Natural killer cell (primary cell): ENCODE data around the gene DAAM2. TPM values are rescaled to one million over a fixed set of nuclear protein-coding genes. Genes with fewer than 3 reads are reported as not detected.

Source experiments
- ATAC-seq, 3 donors: fragments of 150-1000 bp in 2 of 3; fragments of 200-7000 bp in 1 of 3; cut with Tn5 transposase; 1 replicate in 1 of 3; 2 replicates in 2 of 3; pipeline ENCODE4 v1.10.0; 2021; ENCODE audit warnings: mild to moderate bottlenecking in 2 of 3, moderate library complexity in 2 of 3
- DNase-seq, 2 donors: peaks; one replicate each; pipeline versions ENCODE4 v3.0.0 to v3.0.0-alpha.2; 2013 to 2021; ENCODE audit warnings: mixed read lengths in 1 of 2
- H3K27ac ChIP-seq: one replicate; pipeline ENCODE4 v1.5.1; 2013; ENCODE audit warnings: mild to moderate bottlenecking, low read length
- H3K27me3 ChIP-seq: one replicate; pipeline ENCODE4 v1.6.1; 2013; ENCODE audit warnings: low read length; ENCODE audit not compliant: control insufficient read depth, insufficient read depth
- H3K36me3 ChIP-seq: one replicate; pipeline ENCODE4 v1.6.1; 2013; ENCODE audit warnings: low read length; ENCODE audit not compliant: control insufficient read depth, insufficient read depth
- H3K4me1 ChIP-seq: one replicate; pipeline ENCODE4 v1.6.1; 2013; ENCODE audit warnings: low read length; ENCODE audit not compliant: control insufficient read depth, insufficient read depth
- H3K4me3 ChIP-seq: one replicate; pipeline ENCODE4 v1.5.1; 2013; ENCODE audit warnings: low read length
- H3K9me3 ChIP-seq: one replicate; pipeline ENCODE4 v1.6.1; 2013; ENCODE audit warnings: low read length; ENCODE audit not compliant: control insufficient read depth, insufficient read depth
- H3K27ac Mint-ChIP-seq, 2 donors: one replicate each; pipeline ENCODE4 v1.8.0; 2022; ENCODE audit warnings: mild to moderate bottlenecking in 2 of 2, mixed read lengths in 2 of 2, moderate library complexity in 1 of 2
- H3K27me3 Mint-ChIP-seq, 2 donors: one replicate each; pipeline ENCODE4 v1.8.0; 2022; ENCODE audit warnings: low read depth in 2 of 2, mixed read lengths in 2 of 2
- H3K36me3 Mint-ChIP-seq: one replicate; pipeline ENCODE4 v1.8.0; 2022; ENCODE audit warnings: mixed read lengths
- H3K4me1 Mint-ChIP-seq, 2 donors: one replicate each; pipeline ENCODE4 v1.8.0; 2022; ENCODE audit warnings: mixed read lengths in 2 of 2
- H3K4me3 Mint-ChIP-seq: one replicate; pipeline ENCODE4 v1.8.0; 2022; ENCODE audit warnings: mild to moderate bottlenecking, moderate library complexity, mixed read lengths
- H3K9me3 Mint-ChIP-seq, 2 donors: one replicate each; pipeline ENCODE4 v1.8.0; 2022; ENCODE audit warnings: mixed read lengths in 2 of 2
- WGBS: methylation state at CpG from one replicate; pipeline ENCODE4 v1.1.7; 2013; ENCODE audit warnings: missing lambda C conversion rate; ENCODE audit not compliant: insufficient coverage; 5-methylcytosine and 5-hydroxymethylcytosine counted together
- intact Hi-C: fragments of 100-400 bp; cut with micrococcal nuclease; formaldehyde crosslinking; loops from one replicate; pipeline ENCODE4 v1.14.2; 2022
- total RNA-seq, 4 donors: library from RNA; stranded (reverse); fragments of 120-200 nt in 1 of 4; gene quantifications; one replicate each; pipeline versions ENCODE4 v1.2.3 to v1.2.4, GENCODE V29; 2013 to 2022
- TF ChIP-seq, protein P1 (sequence below): fragments of 200-600 bp; IDR thresholded peaks from one replicate; pipeline ENCODE4 v1.8.0; 2022; ENCODE audit warnings: antibody characterized with exemption

The DAAM2 gene
- total RNA-seq, 3 donors from 2014 or later (not counting 1 experiment from before 2014, with no cell fraction given), result not detected

DNA sequence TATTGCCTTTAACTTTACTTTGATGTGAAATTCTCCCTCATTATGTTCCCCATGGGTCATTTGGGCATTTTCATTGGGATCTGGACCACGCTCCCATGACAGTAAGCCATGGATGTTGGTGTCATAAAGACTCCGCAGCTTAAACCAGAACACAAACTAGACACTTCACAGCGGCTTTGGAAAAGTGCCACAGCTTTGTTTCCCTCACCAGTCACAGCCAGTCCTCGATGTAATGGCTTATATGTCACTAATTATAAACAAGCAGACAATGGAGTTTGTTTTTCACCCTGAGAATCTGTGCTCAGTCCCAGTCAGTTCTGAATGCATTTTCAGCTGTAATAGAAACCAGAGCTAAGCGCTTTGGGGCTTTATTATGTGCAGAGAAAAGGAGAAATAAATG is 23.2 kb upstream of the DAAM2 start:
- Mint-ChIP-seq H3K9me3 (no peaks in the 10 kb centered on the region), H3K27me3 (peaks cover 8 to 15% of the 10 kb centered on the region in 2 donors), H3K36me3 (no peaks in the 10 kb centered on the region), H3K4me1 (no peaks in the 10 kb centered on the region), H3K4me3 (no peak overlapping the region), H3K27ac (no peak overlapping the region)
- TF ChIP-seq, protein P1, sequence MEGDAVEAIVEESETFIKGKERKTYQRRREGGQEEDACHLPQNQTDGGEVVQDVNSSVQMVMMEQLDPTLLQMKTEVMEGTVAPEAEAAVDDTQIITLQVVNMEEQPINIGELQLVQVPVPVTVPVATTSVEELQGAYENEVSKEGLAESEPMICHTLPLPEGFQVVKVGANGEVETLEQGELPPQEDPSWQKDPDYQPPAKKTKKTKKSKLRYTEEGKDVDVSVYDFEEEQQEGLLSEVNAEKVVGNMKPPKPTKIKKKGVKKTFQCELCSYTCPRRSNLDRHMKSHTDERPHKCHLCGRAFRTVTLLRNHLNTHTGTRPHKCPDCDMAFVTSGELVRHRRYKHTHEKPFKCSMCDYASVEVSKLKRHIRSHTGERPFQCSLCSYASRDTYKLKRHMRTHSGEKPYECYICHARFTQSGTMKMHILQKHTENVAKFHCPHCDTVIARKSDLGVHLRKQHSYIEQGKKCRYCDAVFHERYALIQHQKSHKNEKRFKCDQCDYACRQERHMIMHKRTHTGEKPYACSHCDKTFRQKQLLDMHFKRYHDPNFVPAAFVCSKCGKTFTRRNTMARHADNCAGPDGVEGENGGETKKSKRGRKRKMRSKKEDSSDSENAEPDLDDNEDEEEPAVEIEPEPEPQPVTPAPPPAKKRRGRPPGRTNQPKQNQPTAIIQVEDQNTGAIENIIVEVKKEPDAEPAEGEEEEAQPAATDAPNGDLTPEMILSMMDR, result no peak
- Histone ChIP-seq H3K36me3 (no peaks in the 10 kb centered on the region), H3K4me3 (no peak overlapping the region), H3K4me1 (no peaks in the 10 kb centered on the region), H3K27me3 (no peaks in the 10 kb centered on the region), H3K9me3 (no peaks in the 10 kb centered on the region), H3K27ac (no peak overlapping the region)
- 83% methylated on average over 5 of the region's 5 CpGs for WGBS
- DNase-seq (no peak), ATAC-seq (no peak)
- intact Hi-C loops, result no loop called here

DNA sequence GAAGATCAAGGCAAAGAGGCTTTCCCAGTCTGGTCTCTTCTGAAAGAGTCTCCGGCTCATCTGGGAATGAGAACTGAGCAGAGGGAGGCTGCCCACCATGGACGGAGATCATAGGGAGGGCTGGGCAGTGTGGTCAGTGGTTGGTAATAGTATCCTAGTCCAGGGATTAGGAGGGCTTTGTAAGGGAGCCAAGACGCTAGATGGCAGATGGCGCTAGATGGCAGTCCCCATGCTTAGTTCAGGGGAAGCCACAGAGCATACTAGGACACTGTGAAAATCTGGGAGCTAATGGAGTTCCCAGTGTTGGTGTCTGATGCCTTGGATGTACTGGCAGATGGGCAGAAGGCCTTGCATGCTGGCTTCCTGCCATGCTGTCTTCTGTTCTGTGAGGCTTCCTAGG is 21.7 kb upstream of the DAAM2 start:
- Mint-ChIP-seq H3K36me3 (no peaks in the 10 kb centered on the region), H3K27me3 (peaks cover 6 to 22% of the 10 kb centered on the region in 2 donors), H3K4me3 (no peak overlapping the region), H3K9me3 (no peaks in the 10 kb centered on the region), H3K4me1 (no peaks in the 10 kb centered on the region), H3K27ac (no peak overlapping the region)
- Histone ChIP-seq H3K4me3 (no peak overlapping the region), H3K4me1 (no peaks in the 10 kb centered on the region), H3K9me3 (no peaks in the 10 kb centered on the region), H3K27me3 (no peaks in the 10 kb centered on the region), H3K36me3 (no peaks in the 10 kb centered on the region), H3K27ac (no peak overlapping the region)
- 91% methylated on average over 4 of the region's 4 CpGs for WGBS
- ATAC-seq, result no peak
- intact Hi-C loops, result no loop called here
- TF ChIP-seq, protein P1, result no peak
- DNase-seq, result no peak

DNA sequence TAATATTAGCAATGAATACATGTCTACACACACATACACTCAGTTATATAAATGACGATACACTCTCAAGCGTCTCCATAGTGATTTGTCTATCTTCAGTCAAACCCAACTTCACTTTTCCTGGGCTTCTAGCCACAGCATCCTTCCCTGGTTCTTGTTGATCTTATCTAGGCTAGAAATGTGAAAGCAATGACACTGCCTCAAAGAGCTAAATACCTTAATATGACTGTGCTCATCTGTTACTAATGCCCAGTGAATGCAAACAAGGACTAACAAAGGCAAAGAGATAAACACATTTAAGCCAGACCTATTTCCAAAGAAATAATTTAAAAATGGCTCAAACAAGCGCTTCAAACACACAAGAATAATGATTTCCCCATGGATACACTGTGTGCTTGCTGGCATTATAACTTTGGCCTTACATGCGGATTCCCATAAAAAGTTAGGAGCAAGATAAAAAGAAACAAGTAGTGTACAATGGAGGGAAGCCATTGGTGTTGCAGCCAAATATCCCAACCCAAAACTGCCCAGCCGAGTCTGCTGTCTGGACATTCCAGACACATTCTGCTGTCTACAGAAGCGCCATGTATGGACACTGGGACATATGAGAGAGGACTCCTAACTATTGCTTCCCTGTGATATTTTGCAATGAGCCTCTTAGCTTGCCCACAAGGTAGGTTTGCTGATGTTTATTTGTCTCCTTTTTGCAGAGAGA is 19.5 kb upstream of the DAAM2 start:
- Mint-ChIP-seq H3K9me3 (no peaks in the 10 kb centered on the region), H3K4me1 (no peaks in the 10 kb centered on the region), H3K27ac (no peak overlapping the region), H3K4me3 (no peak overlapping the region), H3K36me3 (no peaks in the 10 kb centered on the region), H3K27me3 (peaks cover 6 to 22% of the 10 kb centered on the region in 2 donors)
- H3K4me1 ChIP-seq, result no peaks in the 10 kb centered on the region
- H3K27ac ChIP-seq, result no peak overlapping the region
- H3K4me3 ChIP-seq, result no peak overlapping the region
- no peaks in the 10 kb centered on the region for H3K27me3 ChIP-seq
- H3K9me3 ChIP-seq, result no peaks in the 10 kb centered on the region
- no peak for DNase-seq
- H3K36me3 ChIP-seq, result no peaks in the 10 kb centered on the region
- no peak for ATAC-seq
- WGBS, result 60% methylated on average over 5 of the region's 6 CpGs
- TF ChIP-seq, protein P1, result no peak
- intact Hi-C loops, result no loop called here

DNA sequence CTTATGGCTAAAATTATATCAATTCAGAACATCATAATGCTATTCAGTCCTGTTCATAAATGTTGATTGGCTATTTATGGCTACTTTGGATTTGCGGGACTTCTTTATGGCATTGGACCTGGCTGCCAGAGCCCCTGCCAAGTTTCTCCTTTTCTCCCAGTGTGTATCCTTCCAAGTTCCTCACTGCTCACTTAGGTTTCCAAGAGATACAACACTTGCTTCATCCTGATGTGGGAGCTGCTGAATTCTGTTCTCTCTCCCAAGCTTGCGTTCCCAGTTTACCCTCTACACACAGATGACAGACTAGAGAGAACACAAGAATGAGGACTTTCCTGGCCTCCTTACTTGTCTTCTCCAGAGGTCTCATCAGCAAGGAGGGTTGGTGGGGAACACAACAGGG is 18.4 kb upstream of the DAAM2 start:
- WGBS, result 96% methylated on average over 2 of the region's 2 CpGs
- H3K27me3 Mint-ChIP-seq, result peaks cover 6 to 26% of the 10 kb centered on the region in 2 donors
- intact Hi-C loops, result no loop called here

More for the DNA sequence above, 18.4 kb upstream of the DAAM2 start:
- Histone ChIP-seq H3K4me3 (no peak overlapping the region), H3K9me3 (no peaks in the 10 kb centered on the region), H3K27me3 (no peaks in the 10 kb centered on the region), H3K4me1 (no peaks in the 10 kb centered on the region), H3K27ac (no peak overlapping the region), H3K36me3 (no peaks in the 10 kb centered on the region)
- no peaks in the 10 kb centered on the region for H3K4me1 Mint-ChIP-seq
- H3K27ac Mint-ChIP-seq, result no peak overlapping the region
- DNase-seq, result no peak
- no peaks in the 10 kb centered on the region for H3K9me3 Mint-ChIP-seq
- no peaks in the 10 kb centered on the region for H3K36me3 Mint-ChIP-seq
- ATAC-seq, result no peak
- TF ChIP-seq, protein P1, result no peak
- no peak overlapping the region for H3K4me3 Mint-ChIP-seq
